ENCODE results near the gene CDH23.

- no peak for TF ChIP-seq CTCF (IDR thresholded peaks at IDR 0.05)
- no peak for TF ChIP-seq POLR2AphosphoS5 (IDR thresholded peaks at IDR 0.05)
- no peak for TF ChIP-seq POLR2A (IDR thresholded peaks at IDR 0.05)
- TF ChIP-seq EP300 (IDR thresholded peaks at IDR 0.05; ENCODE audit: low read depth), result no peak
Measured at GRCh38 chr10:71706216-71707121, 309.7 kb downstream of the CDH23 start.

All from transverse colon (tissue), 4 donors.